Thoracic aorta (tissue), 2 donors: ENCODE measurements around the gene RSAD1. TPM values are rescaled to one million over a fixed set of nuclear protein-coding genes. Genes with fewer than 3 reads are reported as not detected.

Experiments
- ATAC-seq: fragments of 150-250 bp; one replicate; pipeline ENCODE4 v1.8.0; 2017; ENCODE audit warnings: low read depth; ENCODE audit not compliant: insufficient number of reproducible peaks, low FRiP score
- DNase-seq: peaks from one replicate; pipeline ENCODE4 v3.0.0-alpha.2; 2020; ENCODE audit warnings: low spot score
- H3K27ac ChIP-seq, 2 donors: fragments of 200-600 bp; sonication (generic); 1 replicate in 1 of 2; 2 replicates in 1 of 2; pipeline ENCODE4 v1.5.1; 2016; ENCODE audit warnings: mild to moderate bottlenecking in 2 of 2, moderate library complexity in 2 of 2
- H3K27me3 ChIP-seq: fragments of 200-600 bp; sonication (generic); replicated peaks from 2 replicates; pipeline ENCODE4 v1.6.0; 2016; ENCODE audit warnings: mild to moderate bottlenecking; ENCODE audit not compliant: insufficient read depth
- H3K36me3 ChIP-seq: fragments of 200-600 bp; sonication (generic); one replicate; pipeline ENCODE4 v1.5.1; 2016
- H3K4me1 ChIP-seq, 2 donors: fragments of 200-600 bp; sonication (generic); 1 replicate in 1 of 2; 2 replicates in 1 of 2; pipeline versions ENCODE4 v1.5.1 to v1.6.0; 2016; ENCODE audit warnings: low read depth in 2 of 2, mild to moderate bottlenecking in 1 of 2; ENCODE audit not compliant: control insufficient read depth in 1 of 2
- H3K4me3 ChIP-seq: fragments of 200-600 bp; sonication (generic); 2 replicates; pipeline ENCODE4 v1.5.1; 2016; ENCODE audit warnings: mild to moderate bottlenecking
- H3K9me3 ChIP-seq: fragments of 200-600 bp; sonication (generic); 2 replicates; pipeline ENCODE4 v1.5.1; 2016
- total RNA-seq, 2 donors: library from RNA; depleted of rRNA; stranded (reverse); fragments of >200 nt; gene quantifications; one replicate each; pipeline versions ENCODE4 v1.1.0 to v1.2.3, GENCODE V29; 2016
- TF ChIP-seq, protein P1 (sequence below): fragments of 200-600 bp; sonication (generic); IDR thresholded peaks from one replicate; pipeline ENCODE4 v1.5.1; 2019; ENCODE audit warnings: antibody characterized with exemption

RSAD1 gene
- total RNA-seq, 2 donors from 2014 or later: 21.4 to 35.3 TPM

DNA sequence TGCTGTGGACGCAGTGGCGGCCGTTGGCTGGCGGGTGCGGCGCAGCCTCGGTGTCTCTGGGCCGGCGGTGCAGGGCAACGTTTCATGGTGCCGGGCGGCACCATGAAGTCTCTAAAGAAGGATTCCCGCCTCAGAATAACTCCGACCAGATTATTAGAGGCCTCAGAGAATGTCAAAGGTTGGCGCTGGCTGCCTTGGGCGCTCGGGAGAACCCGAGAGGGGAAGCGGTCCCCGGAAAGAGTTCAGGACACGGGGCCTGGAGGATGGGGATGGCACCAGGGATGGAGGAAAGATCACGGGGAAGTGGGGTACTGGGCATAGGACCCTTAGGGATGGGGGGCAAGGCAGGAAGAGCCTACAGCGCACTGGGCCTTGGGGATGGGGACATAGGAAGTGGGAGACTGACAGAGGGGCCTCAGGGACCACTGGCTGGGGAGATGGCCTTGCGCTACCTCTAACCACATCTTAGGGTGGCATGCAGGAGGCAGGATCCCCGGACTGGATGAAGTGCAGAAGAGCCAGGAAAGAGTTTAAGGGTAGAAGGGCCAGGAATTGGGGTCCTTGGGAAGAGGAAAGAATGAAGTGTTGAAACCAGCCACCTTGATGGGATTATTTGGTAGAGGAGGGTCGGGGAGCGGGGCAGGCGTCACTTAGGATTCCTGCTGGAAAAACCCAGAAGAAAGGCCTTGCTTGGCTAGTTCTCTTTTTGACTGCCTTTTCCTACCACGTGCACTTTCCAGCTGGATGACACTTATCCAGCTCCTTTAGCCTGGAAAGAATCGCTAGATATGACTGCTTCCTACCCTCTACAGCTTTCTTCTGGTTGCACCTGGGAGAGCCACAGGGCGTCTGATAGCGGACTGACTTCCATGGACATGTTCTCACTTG lies 30.2 kb downstream of the RSAD1 start:
- DNase-seq (no peak), ATAC-seq (peak; percentile 15)
- no peaks in the 10 kb centered on the region for H3K36me3 ChIP-seq
- H3K27ac ChIP-seq: peak overlapping the region; percentile 53 to 61
- TF ChIP-seq, protein P1, sequence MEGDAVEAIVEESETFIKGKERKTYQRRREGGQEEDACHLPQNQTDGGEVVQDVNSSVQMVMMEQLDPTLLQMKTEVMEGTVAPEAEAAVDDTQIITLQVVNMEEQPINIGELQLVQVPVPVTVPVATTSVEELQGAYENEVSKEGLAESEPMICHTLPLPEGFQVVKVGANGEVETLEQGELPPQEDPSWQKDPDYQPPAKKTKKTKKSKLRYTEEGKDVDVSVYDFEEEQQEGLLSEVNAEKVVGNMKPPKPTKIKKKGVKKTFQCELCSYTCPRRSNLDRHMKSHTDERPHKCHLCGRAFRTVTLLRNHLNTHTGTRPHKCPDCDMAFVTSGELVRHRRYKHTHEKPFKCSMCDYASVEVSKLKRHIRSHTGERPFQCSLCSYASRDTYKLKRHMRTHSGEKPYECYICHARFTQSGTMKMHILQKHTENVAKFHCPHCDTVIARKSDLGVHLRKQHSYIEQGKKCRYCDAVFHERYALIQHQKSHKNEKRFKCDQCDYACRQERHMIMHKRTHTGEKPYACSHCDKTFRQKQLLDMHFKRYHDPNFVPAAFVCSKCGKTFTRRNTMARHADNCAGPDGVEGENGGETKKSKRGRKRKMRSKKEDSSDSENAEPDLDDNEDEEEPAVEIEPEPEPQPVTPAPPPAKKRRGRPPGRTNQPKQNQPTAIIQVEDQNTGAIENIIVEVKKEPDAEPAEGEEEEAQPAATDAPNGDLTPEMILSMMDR: no peak
- H3K4me3 ChIP-seq: peak overlapping the region; percentile 76
- H3K9me3 ChIP-seq: no peaks in the 10 kb centered on the region
- H3K4me1 ChIP-seq: peaks cover 6 to 14% of the 10 kb centered on the region in 2 donors
- H3K27me3 ChIP-seq: no peaks in the 10 kb centered on the region

DNA sequence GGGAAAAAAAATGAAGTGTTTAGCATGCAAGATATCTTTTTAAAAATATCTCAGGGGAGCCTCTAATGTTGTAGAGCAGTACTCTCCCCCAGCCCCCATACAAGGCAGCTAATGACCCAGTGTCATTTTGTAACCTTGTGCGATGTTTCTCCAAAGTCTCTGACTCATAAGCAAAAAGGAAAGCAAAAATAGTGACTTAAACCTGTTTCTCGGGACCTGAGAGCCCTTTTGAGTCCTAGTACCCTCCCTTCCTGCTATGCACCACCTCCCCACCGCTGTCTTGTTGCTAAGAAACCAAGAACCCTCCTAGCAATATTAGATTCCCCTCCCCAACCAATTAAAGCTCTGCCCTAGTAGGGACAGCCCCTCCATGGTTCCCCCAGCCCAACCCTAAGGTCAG lies 32.4 kb downstream of the RSAD1 start:
- Histone ChIP-seq H3K27ac (no peak overlapping the region), H3K27me3 (no peaks in the 10 kb centered on the region), H3K4me3 (no peak overlapping the region), H3K9me3 (no peaks in the 10 kb centered on the region), H3K36me3 (no peaks in the 10 kb centered on the region), H3K4me1 (peaks cover 6 to 14% of the 10 kb centered on the region in 2 donors)
- no peak for DNase-seq
- no peak for ATAC-seq
- TF ChIP-seq, protein P1: no peak

DNA sequence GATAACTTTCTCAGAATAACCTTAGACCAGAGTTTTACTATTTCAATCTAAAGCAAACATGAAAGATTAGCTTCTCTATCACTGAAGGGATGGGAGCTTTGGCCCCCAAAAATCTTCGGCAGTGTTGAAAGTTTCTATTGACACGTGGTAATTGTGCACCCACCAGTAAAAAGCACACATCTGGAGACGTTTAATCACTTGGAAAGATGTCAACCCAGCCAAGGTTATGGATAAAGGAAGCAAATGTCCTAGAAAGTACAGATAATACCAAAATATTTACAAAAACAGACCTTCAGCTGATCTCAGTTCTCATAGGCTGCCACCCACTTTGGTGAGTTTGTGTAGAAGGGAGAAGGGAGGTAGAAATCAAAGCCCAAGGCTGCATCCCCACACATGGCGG lies 34.8 kb downstream of the RSAD1 start:
- no peak for ATAC-seq
- H3K4me1 ChIP-seq: peaks cover 6 to 8% of the 10 kb centered on the region in 2 donors
- no peak overlapping the region for H3K4me3 ChIP-seq
- H3K27me3 ChIP-seq: no peaks in the 10 kb centered on the region
- TF ChIP-seq, protein P1: no peak
- no peaks in the 10 kb centered on the region for H3K9me3 ChIP-seq
- no peak overlapping the region for H3K27ac ChIP-seq
- no peak for DNase-seq
- no peaks in the 10 kb centered on the region for H3K36me3 ChIP-seq

DNA sequence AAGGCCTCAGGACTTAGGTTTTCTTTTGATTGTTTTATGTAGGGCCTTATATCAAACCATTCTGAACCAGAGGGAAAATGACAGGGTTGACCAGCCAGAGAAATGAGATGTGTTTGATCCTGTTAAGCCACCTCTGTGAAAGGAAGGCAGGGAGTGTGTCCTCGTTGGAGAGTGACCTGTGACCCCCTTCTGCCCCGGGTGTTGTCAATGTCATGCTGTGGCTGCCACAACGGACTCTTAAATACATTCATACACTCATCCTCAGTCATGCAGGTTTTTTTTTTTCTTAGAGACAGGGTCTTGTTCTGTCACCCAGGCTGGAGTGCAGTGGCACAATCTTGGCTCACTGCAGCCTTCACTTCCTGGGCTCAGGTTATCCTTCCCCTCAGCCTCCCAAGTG lies 35.7 kb downstream of the RSAD1 start:
- TF ChIP-seq, protein P1: no peak
- Histone ChIP-seq H3K36me3 (no peaks in the 10 kb centered on the region), H3K27me3 (no peaks in the 10 kb centered on the region), H3K4me3 (no peak overlapping the region), H3K27ac (no peak overlapping the region), H3K4me1 (no peaks in the 10 kb centered on the region), H3K9me3 (no peaks in the 10 kb centered on the region)
- no peak for DNase-seq
- ATAC-seq: no peak

DNA sequence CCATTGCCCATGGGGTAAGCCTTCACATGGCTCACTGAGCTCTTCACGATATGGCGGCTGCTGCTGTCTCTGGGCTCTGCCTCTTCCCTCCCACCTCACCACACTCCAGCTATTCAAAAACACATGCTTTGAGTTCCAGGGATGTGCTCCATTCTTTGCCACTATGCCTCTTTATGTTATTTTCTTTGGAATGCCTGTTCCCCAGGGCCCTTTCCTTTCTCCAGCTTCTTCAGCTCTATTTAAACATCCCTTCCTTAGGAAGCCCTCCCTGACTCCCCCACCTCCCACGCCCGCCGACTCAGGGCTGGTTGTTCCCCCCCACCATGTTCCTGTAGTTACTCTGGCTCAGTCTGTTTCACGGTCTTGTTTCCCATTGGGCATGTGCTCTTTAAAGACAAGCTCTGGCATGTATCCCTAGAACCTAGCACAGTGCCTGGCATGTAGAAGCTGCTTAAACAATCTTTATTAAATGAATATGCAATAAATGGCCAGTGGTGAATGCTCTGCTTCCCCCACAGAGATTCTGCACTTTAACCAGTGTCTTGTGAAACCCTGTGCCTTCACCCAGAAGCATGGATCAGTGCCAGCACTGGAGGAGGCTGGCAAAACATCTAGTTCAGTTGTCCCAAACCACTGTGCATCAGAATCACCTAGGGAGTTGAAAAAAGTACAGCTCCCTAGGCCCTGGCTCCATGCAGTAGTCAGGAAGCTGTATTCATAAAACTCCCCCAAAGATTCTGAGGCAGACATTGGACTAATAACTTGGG lies 36.5 kb downstream of the RSAD1 start:
- DNase-seq (no peak), ATAC-seq (no peak)
- Histone ChIP-seq H3K27ac (no peak overlapping the region), H3K4me1 (no peaks in the 10 kb centered on the region), H3K4me3 (no peak overlapping the region), H3K36me3 (no peaks in the 10 kb centered on the region), H3K9me3 (no peaks in the 10 kb centered on the region), H3K27me3 (no peaks in the 10 kb centered on the region)
- TF ChIP-seq, protein P1: no peak
